Astrocyte of the cerebellum (primary cell): ENCODE data around the gene GMEB2.
A peak's percentile ranks its signal among the peaks of the same experiment; 100 is the strongest.

Experiments
- DNase-seq: peaks from one replicate; pipeline ENCODE4 v3.0.0-alpha.2; 2011; ENCODE audit warnings: low read depth
- H3K4me3 ChIP-seq: 2 replicates; pipeline ENCODE4 v1.5.1; 2011; ENCODE audit warnings: mild to moderate bottlenecking, low read depth, low read length, moderate library complexity
- in situ Hi-C: cut with HindIII; loops from 2 replicates; pipeline ENCODE4 v1.10.0; 2017; ENCODE audit warnings: low sequenced_read_pairs
- TF ChIP-seq, protein P1 (sequence below): IDR thresholded peaks from 2 replicates; pipeline ENCODE4 v1.5.1; 2012; ENCODE audit warnings: low read length, low read depth, moderate library complexity, mild to moderate bottlenecking; ENCODE audit errors: missing control alignments

The GMEB2 gene

DNA sequence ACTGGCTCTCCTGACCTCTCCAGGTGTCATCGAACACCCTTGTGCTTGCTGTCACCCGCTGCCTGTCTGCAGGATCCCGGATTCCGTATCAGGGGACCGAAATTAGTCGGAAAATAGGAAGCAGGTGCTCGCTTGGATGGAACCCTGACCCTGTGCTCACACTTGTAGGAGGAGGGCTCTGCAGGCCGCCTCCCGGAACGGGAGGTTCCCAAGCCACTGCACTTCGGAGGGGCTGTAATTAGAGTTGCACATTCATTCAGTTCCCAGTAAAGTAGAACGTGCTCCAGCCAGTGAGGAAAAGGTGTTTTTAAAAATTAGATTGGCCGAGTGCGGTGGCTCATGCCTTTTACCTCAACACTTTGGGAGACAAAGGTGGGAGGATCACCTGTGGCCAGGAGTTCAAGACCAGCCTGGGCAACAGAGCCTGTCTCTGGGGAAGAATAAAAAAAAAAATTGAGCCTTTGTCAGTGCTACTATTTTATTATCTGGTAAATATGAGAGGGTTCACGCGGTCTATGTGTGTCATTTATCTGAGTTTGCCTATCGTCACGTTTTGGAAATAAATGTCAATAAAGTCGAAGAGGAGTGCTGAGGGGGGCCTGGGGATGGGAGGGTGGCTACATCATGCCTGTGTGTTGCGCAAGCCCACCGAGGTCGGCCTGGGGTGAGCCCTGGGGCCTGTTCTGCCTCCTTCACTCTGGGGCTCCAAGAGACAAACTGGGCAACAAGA, 1.5 kb upstream of the GMEB2 start:
- TF ChIP-seq, protein P1, sequence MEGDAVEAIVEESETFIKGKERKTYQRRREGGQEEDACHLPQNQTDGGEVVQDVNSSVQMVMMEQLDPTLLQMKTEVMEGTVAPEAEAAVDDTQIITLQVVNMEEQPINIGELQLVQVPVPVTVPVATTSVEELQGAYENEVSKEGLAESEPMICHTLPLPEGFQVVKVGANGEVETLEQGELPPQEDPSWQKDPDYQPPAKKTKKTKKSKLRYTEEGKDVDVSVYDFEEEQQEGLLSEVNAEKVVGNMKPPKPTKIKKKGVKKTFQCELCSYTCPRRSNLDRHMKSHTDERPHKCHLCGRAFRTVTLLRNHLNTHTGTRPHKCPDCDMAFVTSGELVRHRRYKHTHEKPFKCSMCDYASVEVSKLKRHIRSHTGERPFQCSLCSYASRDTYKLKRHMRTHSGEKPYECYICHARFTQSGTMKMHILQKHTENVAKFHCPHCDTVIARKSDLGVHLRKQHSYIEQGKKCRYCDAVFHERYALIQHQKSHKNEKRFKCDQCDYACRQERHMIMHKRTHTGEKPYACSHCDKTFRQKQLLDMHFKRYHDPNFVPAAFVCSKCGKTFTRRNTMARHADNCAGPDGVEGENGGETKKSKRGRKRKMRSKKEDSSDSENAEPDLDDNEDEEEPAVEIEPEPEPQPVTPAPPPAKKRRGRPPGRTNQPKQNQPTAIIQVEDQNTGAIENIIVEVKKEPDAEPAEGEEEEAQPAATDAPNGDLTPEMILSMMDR = no peak
- H3K4me3 ChIP-seq = peak overlapping the region; percentile 96
- no peak for DNase-seq
- in situ Hi-C loops = no loop called here

- no peak for DNase-seq
- in situ Hi-C loops = no loop called here
- TF ChIP-seq, protein P1 = no peak
- peak overlapping the region; percentile 96 for H3K4me3 ChIP-seq
Measured at GRCh38 chr20:63627751-63628245, 897 bp upstream of the GMEB2 start.

GRCh38 chr20:63627129-63627750, 339 bp upstream of the GMEB2 start:
- H3K4me3 ChIP-seq = peak overlapping the region; percentile 96
- DNase-seq = peak; percentile 80
- TF ChIP-seq, protein P1 = no peak
- in situ Hi-C loops = no loop called here

DNA sequence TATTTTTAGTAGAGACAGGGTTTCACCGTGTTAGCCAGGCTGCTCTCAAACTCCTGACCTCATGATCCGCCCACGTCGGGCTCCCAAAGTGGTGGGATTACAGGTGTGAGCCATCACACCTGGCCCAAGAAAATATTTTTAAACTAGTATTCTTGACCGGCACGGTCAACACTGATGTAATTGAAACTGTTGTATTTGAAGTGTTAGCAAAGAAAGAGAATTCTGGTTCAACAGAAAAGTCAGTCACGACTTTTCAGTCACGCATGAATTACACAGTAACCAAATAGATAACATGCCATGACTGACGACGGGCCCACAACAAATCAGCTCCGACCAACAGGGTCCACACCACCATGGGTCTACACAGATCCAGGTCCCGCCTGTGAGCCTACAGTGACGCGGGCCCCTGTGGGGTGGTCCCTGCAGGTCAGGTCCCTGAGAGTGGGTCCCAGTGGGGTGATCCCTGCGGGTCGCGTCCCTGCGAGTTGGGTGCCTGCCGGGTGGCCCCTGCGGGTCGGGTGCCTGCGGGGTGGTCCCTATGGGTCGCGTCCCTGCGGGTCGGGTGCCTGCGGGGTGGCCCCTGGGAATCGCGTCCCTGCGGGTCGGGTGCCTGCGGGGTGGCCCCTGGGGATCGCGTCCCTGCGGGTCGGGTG, 1.0 kb downstream of the GMEB2 start:
- TF ChIP-seq, protein P1 = no peak
- in situ Hi-C loops = no loop called here
- no peak for DNase-seq
- H3K4me3 ChIP-seq = peak overlapping the region; percentile 78

DNA sequence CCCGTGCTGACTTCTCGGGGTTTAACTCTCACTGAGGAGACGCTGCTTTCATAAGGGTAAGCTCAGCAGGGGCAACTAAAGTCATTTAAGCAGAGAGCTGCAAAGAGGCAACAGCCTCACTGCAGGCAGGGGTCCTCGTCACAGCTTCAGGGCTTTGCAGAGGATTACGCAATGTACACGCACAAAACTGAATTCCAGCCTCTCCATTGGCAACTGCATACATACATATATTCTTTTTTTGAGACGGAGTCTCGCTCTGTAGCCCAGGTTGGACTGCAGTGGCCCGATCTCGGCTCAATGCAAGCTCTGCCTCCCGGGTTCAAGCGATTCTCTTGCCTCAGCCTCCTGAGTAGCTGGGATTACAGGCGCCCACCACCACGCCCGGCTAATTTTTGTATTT, 2.4 kb downstream of the GMEB2 start:
- in situ Hi-C loops = no loop called here
- no peak for DNase-seq
- no peak overlapping the region for H3K4me3 ChIP-seq
- TF ChIP-seq, protein P1 = peak; percentile 13

DNA sequence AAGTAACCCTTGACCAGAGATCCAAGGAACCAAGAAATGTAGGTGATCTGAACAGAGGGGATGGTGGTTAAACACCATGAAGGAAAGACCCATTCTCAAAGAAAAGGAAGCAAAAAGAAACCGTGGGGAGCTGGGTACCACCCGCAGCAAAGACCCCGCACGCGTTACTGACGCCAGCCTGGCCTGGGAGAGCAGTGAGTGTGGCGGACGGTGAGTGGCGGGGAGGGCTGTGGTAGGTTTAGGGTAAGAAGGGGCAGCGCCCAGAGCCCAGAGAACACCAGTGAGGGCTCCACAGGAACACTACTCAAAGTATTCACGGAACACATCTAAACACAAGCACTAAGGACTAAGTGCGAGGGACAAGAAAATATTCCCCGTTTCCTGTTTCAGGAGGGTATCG, 4.2 kb downstream of the GMEB2 start:
- no peak for DNase-seq
- in situ Hi-C loops = no loop called here
- TF ChIP-seq, protein P1 = no peak
- H3K4me3 ChIP-seq = no peak overlapping the region
